Thoracic aorta (tissue), 2 donors: ENCODE measurements around the gene ADSS1. TPM values are rescaled to one million over a fixed set of nuclear protein-coding genes. Genes with fewer than 3 reads are reported as not detected.

ENCODE experiments used
- ATAC-seq: fragments of 150-250 bp; one replicate; pipeline ENCODE4 v1.8.0; 2017; ENCODE audit warnings: low read depth; ENCODE audit not compliant: insufficient number of reproducible peaks, low FRiP score
- DNase-seq: peaks from one replicate; pipeline ENCODE4 v3.0.0-alpha.2; 2020; ENCODE audit warnings: low spot score
- H3K27ac ChIP-seq, 2 donors: fragments of 200-600 bp; sonication (generic); 1 replicate in 1 of 2; 2 replicates in 1 of 2; pipeline ENCODE4 v1.5.1; 2016; ENCODE audit warnings: mild to moderate bottlenecking in 2 of 2, moderate library complexity in 2 of 2
- H3K27me3 ChIP-seq: fragments of 200-600 bp; sonication (generic); replicated peaks from 2 replicates; pipeline ENCODE4 v1.6.0; 2016; ENCODE audit warnings: mild to moderate bottlenecking; ENCODE audit not compliant: insufficient read depth
- H3K36me3 ChIP-seq: fragments of 200-600 bp; sonication (generic); one replicate; pipeline ENCODE4 v1.5.1; 2016
- H3K4me1 ChIP-seq, 2 donors: fragments of 200-600 bp; sonication (generic); 1 replicate in 1 of 2; 2 replicates in 1 of 2; pipeline versions ENCODE4 v1.5.1 to v1.6.0; 2016; ENCODE audit warnings: low read depth in 2 of 2, mild to moderate bottlenecking in 1 of 2; ENCODE audit not compliant: control insufficient read depth in 1 of 2
- H3K4me3 ChIP-seq: fragments of 200-600 bp; sonication (generic); 2 replicates; pipeline ENCODE4 v1.5.1; 2016; ENCODE audit warnings: mild to moderate bottlenecking
- H3K9me3 ChIP-seq: fragments of 200-600 bp; sonication (generic); 2 replicates; pipeline ENCODE4 v1.5.1; 2016
- CTCF ChIP-seq: fragments of 200-600 bp; sonication (generic); IDR thresholded peaks from one replicate; pipeline ENCODE4 v1.5.1; 2019; ENCODE audit warnings: antibody characterized with exemption
- total RNA-seq, 2 donors: library from RNA; depleted of rRNA; stranded (reverse); fragments of >200 nt; gene quantifications; one replicate each; pipeline versions ENCODE4 v1.1.0 to v1.2.3, GENCODE V29; 2016

Gene ADSS1
- total RNA-seq, 2 donors from 2014 or later, result 30.8 to 87.3 TPM

GRCh38 chr14:104701383-104702076, 22.5 kb upstream of the ADSS1 start:
- DNase-seq (no peak), ATAC-seq (no peak)
- H3K27me3 ChIP-seq, result no peaks in the 10 kb centered on the region
- peaks cover 28 to 41% of the 10 kb centered on the region in 2 donors for H3K4me1 ChIP-seq
- no peak overlapping the region for H3K27ac ChIP-seq
- H3K36me3 ChIP-seq, result peaks cover 40% of the 10 kb centered on the region
- H3K4me3 ChIP-seq, result no peak overlapping the region
- no peaks in the 10 kb centered on the region for H3K9me3 ChIP-seq
- no peak for TF ChIP-seq CTCF

GRCh38 chr14:104702106-104702505, 21.9 kb upstream of the ADSS1 start:
- no peak for TF ChIP-seq CTCF
- Histone ChIP-seq H3K4me1 (peaks cover 24 to 35% of the 10 kb centered on the region in 2 donors), H3K4me3 (no peak overlapping the region), H3K27me3 (no peaks in the 10 kb centered on the region), H3K27ac (no peak overlapping the region), H3K9me3 (no peaks in the 10 kb centered on the region), H3K36me3 (peaks cover 41% of the 10 kb centered on the region)
- DNase-seq (no peak), ATAC-seq (no peak)

GRCh38 chr14:104702673-104703072, 21.4 kb upstream of the ADSS1 start:
- no peaks in the 10 kb centered on the region for H3K27me3 ChIP-seq
- no peak overlapping the region for H3K27ac ChIP-seq
- DNase-seq, result no peak
- H3K9me3 ChIP-seq, result no peaks in the 10 kb centered on the region
- peaks cover 18 to 29% of the 10 kb centered on the region in 2 donors for H3K4me1 ChIP-seq
- ATAC-seq, result no peak
- peaks cover 41% of the 10 kb centered on the region for H3K36me3 ChIP-seq
- no peak for TF ChIP-seq CTCF
- H3K4me3 ChIP-seq, result no peak overlapping the region

- no peak for ATAC-seq
- no peak for DNase-seq
- H3K4me3 ChIP-seq, result no peak overlapping the region
- no peak overlapping the region for H3K27ac ChIP-seq
- H3K9me3 ChIP-seq, result no peaks in the 10 kb centered on the region
- H3K27me3 ChIP-seq, result no peaks in the 10 kb centered on the region
- peaks cover 13 to 28% of the 10 kb centered on the region in 2 donors for H3K4me1 ChIP-seq
- H3K36me3 ChIP-seq, result peaks cover 41% of the 10 kb centered on the region
- no peak for TF ChIP-seq CTCF
These were observed 20.8 kb upstream of the ADSS1 start for GRCh38 chr14:104703269-104703668.

GRCh38 chr14:104704252-104704651, 19.8 kb upstream of the ADSS1 start:
- Histone ChIP-seq H3K9me3 (no peaks in the 10 kb centered on the region), H3K4me1 (peaks cover 5 to 28% of the 10 kb centered on the region in 2 donors), H3K4me3 (no peak overlapping the region), H3K27me3 (no peaks in the 10 kb centered on the region), H3K27ac (no peak overlapping the region), H3K36me3 (peaks cover 41% of the 10 kb centered on the region)
- DNase-seq, result no peak
- ATAC-seq, result no peak
- no peak for TF ChIP-seq CTCF
